ENCODE measurements around the gene REG1A.

REG1A gene

GRCh38 chr2:79128406-79128805, 8.1 kb downstream of the REG1A start:
- no peak for DNase-seq (ENCODE audit: low spot score)

GRCh38 chr2:79129260-79129659, 9.0 kb downstream of the REG1A start:
- DNase-seq (ENCODE audit: low spot score): no peak

GRCh38 chr2:79129804-79130203, 9.5 kb downstream of the REG1A start:
- no peak for DNase-seq (ENCODE audit: low spot score)

- DNase-seq (ENCODE audit: low spot score): no peak
Measured at GRCh38 chr2:79131687-79132086, 11.4 kb downstream of the REG1A start.

- no peak for DNase-seq (ENCODE audit: low spot score)
Measured at GRCh38 chr2:79138385-79138784, 18.1 kb downstream of the REG1A start.

GRCh38 chr2:79139423-79139822, 19.1 kb downstream of the REG1A start:
- no peak for DNase-seq (ENCODE audit: low spot score)

GRCh38 chr2:79155826-79156476, 35.7 kb downstream of the REG1A start:
- DNase-seq (ENCODE audit: low spot score): no peak

- DNase-seq (ENCODE audit: low spot score): no peak
Measured at GRCh38 chr2:79159030-79159429, 38.7 kb downstream of the REG1A start.

GRCh38 chr2:79159653-79160052, 39.4 kb downstream of the REG1A start, which contains the start of gene REG3A:
Gene REG3A (minus strand): TSS chr2:79159753. CDS start chr2:79159405, 348 bp downstream.
- DNase-seq (ENCODE audit: low spot score): no peak

GRCh38 chr2:79162132-79162531, 41.8 kb downstream of the REG1A start:
- DNase-seq (ENCODE audit: low spot score): no peak

- no peak for DNase-seq (ENCODE audit: low spot score)
Measured at GRCh38 chr2:79162801-79163200, 42.5 kb downstream of the REG1A start.

- DNase-seq (ENCODE audit: low spot score): no peak
Measured at GRCh38 chr2:79171348-79171958, 51.2 kb downstream of the REG1A start.

All from globus pallidus (tissue), 1 donor.